Measurements from ENCODE around the gene TIMP2. TPM values are rescaled to one million over a fixed set of nuclear protein-coding genes. Genes with fewer than 3 reads are reported as not detected.

Gene TIMP2
- total RNA-seq, 4 donors from 2014 or later: 20.4 to 28.7 (median 27.0) TPM

GRCh38 chr17:78895322-78895721, 29.9 kb downstream of the TIMP2 start:
- no peak for ATAC-seq
- peak overlapping the region; percentile 8 to 53 (median 40) for H3K27ac ChIP-seq
- in situ Hi-C loops (cut with MboI; ENCODE audit: low sequenced_read_pairs in 4 of 4): no loop called here

GRCh38 chr17:78893684-78894083, 31.5 kb downstream of the TIMP2 start:
- intact Hi-C loops (cut with DNase I; ENCODE audit: low total_unique reads): no loop called here
- no peak for DNase-seq
- Histone ChIP-seq H3K36me3 (no peaks in the 10 kb centered on the region), H3K4me3 (no peak overlapping the region), H3K4me1 (peaks cover 46 to 53% of the 10 kb centered on the region in 2 donors), H3K27ac (no peak overlapping the region), H3K27me3 (no peaks in the 10 kb centered on the region), H3K9me3 (no peaks in the 10 kb centered on the region)
- in situ Hi-C loops (cut with MboI; ENCODE audit: low sequenced_read_pairs in 4 of 4): no loop called here
- no peak for ATAC-seq
- TF ChIP-seq POLR2A (IDR thresholded peaks at IDR 0.05) (no peak), CTCF (IDR thresholded peaks at IDR 0.05 in 4 of 5, conservative IDR thresholded peaks at IDR 0.05 in 1 of 5) (no peak)

More at GRCh38 chr17:78895322-78895721, 29.9 kb downstream of the TIMP2 start:
- intact Hi-C loops (cut with DNase I; ENCODE audit: low total_unique reads): no loop called here
- Histone ChIP-seq H3K4me3 (no peak overlapping the region), H3K36me3 (no peaks in the 10 kb centered on the region), H3K4me1 (peaks cover 42 to 49% of the 10 kb centered on the region in 2 donors), H3K9me3 (no peaks in the 10 kb centered on the region), H3K27me3 (no peaks in the 10 kb centered on the region)
- TF ChIP-seq POLR2A (IDR thresholded peaks at IDR 0.05) (no peak), CTCF (IDR thresholded peaks at IDR 0.05 in 4 of 5, conservative IDR thresholded peaks at IDR 0.05 in 1 of 5) (no peak)
- DNase-seq: no peak

- Histone ChIP-seq H3K9me3 (no peaks in the 10 kb centered on the region), H3K27ac (no peak overlapping the region), H3K4me3 (no peak overlapping the region), H3K27me3 (no peaks in the 10 kb centered on the region), H3K36me3 (no peaks in the 10 kb centered on the region), H3K4me1 (peaks cover 38 to 47% of the 10 kb centered on the region in 2 donors)
- no peak for TF ChIP-seq POLR2A (IDR thresholded peaks at IDR 0.05)
- TF ChIP-seq CTCF (IDR thresholded peaks at IDR 0.05 in 4 of 5, conservative IDR thresholded peaks at IDR 0.05 in 1 of 5): no peak
- intact Hi-C loops (cut with DNase I; ENCODE audit: low total_unique reads) (no loop called here), in situ Hi-C loops (cut with MboI; ENCODE audit: low sequenced_read_pairs in 4 of 4) (no loop called here)
- DNase-seq (no peak), ATAC-seq (no peak)
These were observed 32.2 kb downstream of the TIMP2 start for GRCh38 chr17:78892936-78893379.

- in situ Hi-C loops (cut with MboI; ENCODE audit: low sequenced_read_pairs in 4 of 4) (no loop called here), intact Hi-C loops (cut with DNase I; ENCODE audit: low total_unique reads) (no loop called here)
- Histone ChIP-seq H3K27ac (no peak overlapping the region), H3K9me3 (no peaks in the 10 kb centered on the region), H3K4me1 (peaks cover 34 to 44% of the 10 kb centered on the region in 2 donors), H3K27me3 (no peaks in the 10 kb centered on the region), H3K36me3 (no peaks in the 10 kb centered on the region), H3K4me3 (no peak overlapping the region)
- TF ChIP-seq CTCF (IDR thresholded peaks at IDR 0.05 in 4 of 5, conservative IDR thresholded peaks at IDR 0.05 in 1 of 5): no peak
- no peak for TF ChIP-seq POLR2A (IDR thresholded peaks at IDR 0.05)
- ATAC-seq: no peak
- DNase-seq: no peak
These were observed 32.7 kb downstream of the TIMP2 start for GRCh38 chr17:78892520-78892919.

GRCh38 chr17:78892062-78892456, 33.1 kb downstream of the TIMP2 start:
- in situ Hi-C loops (cut with MboI; ENCODE audit: low sequenced_read_pairs in 4 of 4): no loop called here
- H3K27ac ChIP-seq: peak overlapping the region in 1 of 4 donors; percentile 14
- DNase-seq (no peak), ATAC-seq (no peak)
- no peaks in the 10 kb centered on the region for H3K27me3 ChIP-seq
- TF ChIP-seq POLR2A (IDR thresholded peaks at IDR 0.05) (no peak), CTCF (IDR thresholded peaks at IDR 0.05 in 4 of 5, conservative IDR thresholded peaks at IDR 0.05 in 1 of 5) (no peak)
- H3K4me3 ChIP-seq: no peak overlapping the region
- no peaks in the 10 kb centered on the region for H3K9me3 ChIP-seq
- intact Hi-C loops (cut with DNase I; ENCODE audit: low total_unique reads): no loop called here
- peaks cover 29 to 39% of the 10 kb centered on the region in 2 donors for H3K4me1 ChIP-seq
- no peaks in the 10 kb centered on the region for H3K36me3 ChIP-seq
